ENCODE measurements around the gene SPTBN4.

The SPTBN4 gene

DNA sequence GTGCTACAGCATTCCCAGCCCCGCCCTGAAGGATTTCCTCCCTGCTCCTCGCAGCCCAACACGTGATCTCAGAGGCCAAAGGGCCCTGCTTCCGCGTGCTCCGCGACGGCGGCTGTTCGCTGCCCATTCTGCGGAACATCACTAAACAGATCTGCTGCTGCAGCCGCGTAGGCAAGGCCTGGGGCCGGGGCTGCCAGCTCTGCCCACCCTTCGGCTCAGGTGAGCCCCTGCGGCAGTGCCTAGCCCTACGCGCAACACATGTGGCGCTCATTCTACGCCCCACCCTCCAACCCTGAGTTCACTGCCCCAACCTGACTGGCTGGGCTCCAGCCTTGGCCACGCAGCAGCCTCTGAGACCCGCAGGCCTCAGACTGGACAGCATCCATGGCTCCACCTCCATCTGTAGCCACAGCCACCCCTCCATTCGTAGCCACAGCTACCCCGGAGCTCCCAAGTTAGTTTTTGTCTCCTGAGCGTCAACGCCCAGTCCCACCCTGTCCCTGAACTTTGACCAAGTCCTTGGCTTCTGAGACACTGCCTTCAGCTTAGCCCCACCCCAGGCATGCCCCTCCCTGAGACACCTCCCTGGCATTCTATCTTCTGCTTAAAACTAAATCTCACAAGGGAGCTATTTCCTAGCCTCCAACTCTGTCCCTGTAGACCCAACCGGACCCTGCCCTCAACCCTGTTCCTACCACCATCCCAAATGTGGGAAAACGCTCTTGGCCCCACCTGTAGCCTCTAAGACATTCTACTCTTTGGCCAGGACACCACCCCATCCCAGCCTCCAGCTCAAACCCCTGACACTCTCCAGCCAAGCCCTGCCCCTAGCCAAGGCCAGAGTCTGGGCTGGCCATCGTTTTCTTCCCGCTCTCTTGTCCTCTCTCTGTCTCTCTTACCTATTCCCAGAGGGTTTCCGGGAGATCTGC, 140.8 kb downstream of the SPTBN4 start:
- no peak for DNase-seq

DNA sequence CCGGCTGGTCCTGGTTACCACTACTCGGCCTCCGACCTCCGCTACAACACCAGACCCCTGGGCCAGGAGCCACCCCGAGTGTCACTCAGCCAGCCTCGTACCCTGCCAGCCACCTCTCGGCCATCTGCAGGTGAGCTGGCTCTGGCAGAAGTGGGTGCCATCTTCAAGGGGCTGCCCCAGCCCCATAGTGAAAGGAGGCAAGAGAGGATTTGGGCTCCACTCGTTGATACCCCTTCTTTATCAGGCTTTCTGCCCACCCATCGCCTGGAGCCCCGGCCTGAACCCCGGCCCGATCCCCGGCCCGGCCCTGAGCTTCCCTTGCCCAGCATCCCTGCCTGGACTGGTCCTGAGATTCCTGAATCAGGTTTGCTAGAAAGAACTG, 141.4 kb downstream of the SPTBN4 start:
- no peak for DNase-seq

DNA sequence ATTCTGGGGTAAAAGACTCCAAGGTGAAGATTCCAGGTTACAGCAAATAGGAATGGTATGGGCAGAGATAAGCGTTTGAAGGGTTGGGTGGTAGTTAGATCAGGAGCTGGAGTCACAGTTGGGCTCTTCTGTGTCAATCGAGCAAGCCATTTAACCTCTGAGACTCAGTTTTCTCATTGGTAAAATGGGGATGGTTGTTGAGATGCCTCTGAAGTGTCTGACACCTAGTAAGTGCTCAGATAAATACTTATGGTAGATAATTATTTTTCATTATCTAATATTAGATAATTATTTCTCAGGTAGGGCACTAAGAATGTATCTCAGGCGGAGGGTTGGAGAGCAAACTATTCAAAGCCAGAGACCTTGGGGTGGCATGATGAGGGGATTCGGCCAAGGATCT, 142.2 kb downstream of the SPTBN4 start:
- no peak for DNase-seq

DNA sequence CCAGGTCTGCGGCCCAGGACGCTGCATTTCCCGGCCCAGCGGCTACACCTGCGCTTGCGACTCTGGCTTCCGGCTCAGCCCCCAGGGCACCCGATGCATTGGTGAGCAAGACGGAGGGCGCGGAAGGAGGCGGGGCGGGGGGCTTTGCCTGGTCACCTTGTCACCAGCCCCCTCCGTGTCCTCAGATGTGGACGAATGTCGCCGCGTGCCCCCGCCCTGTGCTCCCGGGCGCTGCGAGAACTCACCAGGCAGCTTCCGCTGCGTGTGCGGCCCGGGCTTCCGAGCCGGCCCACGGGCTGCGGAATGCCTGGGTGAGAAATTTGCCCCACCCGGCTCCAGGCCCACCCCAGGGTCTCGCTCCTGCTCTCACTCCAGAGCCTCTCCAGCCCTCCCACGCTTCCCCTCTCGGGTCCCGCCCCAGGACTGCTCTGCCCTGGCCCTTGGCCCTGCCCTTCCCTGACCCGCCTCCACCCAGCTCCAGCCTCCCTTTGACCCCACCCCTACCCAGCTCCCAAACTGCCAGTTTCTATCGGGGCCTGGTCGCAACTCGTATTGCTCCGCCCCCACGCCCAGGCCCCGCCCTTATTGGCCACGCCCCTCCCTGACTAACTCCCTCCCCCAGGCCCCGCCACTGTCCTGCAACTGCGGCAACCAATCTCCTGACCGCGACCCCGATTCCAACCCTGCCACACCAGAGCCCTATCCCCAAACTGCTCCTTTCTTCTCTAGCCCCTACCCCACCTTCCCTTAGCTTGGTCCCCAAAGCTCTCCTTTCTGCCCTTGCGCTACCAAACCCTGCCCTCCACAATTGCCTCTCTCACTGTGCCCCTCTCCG, 143.0 kb downstream of the SPTBN4 start:
- peak; percentile 94 for DNase-seq

DNA sequence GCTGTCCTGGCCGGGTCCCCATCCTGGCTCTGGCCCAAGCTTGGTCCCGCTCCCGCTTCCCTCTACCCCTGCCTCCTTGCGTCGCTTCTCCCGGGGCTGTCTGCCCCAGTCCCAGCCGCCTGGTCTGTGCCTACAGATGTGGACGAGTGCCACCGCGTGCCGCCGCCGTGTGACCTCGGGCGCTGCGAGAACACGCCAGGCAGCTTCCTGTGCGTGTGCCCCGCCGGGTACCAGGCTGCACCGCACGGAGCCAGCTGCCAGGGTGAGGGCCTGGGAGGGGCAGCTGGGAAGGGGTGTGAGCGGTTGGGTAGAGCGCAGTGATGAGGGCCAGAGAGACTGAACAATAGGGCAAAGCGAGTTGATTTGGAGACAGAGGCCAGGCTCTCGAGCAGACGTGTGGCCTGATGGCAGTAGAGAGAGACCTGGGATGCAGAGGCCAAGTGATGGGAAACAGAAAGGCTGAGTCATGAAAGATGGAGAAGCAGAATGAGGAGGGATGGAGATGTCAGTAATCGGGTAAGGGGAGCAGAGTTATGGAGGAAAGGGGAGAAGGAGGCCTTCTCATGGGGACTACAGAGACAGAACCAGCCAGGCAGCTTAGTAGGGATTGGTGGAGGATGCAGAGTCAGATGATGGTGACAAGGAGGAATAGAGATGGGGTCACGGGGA, 143.7 kb downstream of the SPTBN4 start:
- DNase-seq = peak; percentile 37

DNA sequence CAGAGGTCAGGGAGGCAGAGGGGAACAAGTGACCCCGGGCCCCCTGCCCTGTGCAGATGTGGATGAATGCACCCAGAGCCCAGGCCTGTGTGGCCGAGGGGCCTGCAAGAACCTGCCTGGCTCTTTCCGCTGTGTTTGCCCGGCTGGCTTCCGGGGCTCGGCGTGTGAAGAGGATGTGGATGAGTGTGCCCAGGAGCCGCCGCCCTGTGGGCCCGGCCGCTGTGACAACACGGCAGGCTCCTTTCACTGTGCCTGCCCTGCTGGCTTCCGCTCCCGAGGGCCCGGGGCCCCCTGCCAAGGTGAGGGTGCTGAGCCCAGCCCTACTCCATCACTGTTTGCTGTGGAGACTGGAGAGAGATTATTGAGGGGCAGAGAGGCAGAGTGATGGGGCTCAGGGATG, 144.3 kb downstream of the SPTBN4 start:
- DNase-seq = no peak

DNA sequence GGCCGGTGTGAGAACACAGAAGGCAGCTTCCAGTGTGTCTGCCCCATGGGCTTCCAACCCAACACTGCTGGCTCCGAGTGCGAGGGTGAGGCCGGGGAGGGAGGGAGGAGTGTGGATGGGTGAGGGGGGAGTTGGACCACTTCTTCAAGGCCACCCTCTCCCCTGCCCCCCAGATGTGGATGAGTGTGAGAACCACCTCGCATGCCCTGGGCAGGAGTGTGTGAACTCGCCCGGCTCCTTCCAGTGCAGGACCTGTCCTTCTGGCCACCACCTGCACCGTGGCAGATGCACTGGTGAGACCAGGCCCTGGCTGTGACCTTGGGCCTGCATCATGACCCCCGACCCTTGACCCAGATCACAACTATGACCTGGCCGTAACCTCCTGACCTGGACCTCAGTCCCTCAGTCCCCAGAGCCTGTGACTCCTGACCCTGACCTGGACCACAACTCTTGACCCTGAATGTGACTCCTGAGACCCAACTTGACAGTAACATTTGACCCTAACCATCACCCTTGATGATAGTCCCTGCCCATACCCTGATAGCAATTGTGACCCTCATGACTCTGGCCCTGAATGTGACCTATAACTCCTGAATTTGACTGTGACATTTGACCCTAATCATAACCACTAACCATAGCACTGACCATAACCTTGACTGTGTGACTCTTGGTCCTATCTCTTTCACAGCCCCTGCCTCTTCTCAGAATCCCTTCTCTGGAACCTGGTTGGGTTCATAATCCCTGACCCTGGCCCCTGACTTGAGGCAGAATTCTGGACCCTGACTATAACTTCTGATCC, 145.3 kb downstream of the SPTBN4 start:
- no peak for DNase-seq

DNA sequence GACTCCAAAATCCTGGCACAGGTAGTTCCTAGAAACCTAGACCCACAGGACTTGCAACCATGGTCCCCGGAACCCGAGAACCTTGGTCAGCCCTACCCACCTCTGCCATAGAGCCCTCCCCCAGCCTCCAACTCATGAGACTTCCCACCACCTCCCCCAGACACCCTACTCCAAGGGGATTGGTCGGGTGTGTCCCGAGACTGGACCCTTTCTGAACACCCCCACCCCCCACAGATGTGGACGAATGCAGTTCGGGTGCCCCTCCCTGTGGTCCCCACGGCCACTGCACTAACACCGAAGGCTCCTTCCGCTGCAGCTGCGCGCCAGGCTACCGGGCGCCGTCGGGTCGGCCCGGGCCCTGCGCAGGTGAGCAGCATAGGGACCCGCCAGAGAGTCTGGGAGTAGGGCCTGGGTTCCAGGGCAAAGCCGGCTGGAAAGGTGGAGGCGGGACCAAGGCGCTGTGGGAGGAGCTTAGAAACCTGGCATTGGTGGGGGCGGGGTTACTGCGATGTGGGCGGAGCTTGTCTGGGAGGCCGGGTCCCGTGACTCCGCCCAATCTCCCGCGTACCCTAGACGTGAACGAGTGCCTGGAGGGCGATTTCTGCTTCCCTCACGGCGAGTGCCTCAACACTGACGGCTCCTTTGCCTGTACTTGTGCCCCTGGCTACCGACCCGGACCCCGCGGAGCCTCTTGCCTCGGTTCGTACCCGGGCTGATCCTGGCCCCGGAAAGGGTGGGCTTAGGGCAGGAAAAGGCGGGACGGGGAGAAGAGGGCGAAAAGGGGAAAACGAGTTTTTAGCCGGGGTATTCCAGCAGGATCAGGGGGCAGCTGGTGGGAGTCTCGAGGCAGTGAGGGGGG, 146.3 kb downstream of the SPTBN4 start:
- peak; percentile 57 for DNase-seq

DNA sequence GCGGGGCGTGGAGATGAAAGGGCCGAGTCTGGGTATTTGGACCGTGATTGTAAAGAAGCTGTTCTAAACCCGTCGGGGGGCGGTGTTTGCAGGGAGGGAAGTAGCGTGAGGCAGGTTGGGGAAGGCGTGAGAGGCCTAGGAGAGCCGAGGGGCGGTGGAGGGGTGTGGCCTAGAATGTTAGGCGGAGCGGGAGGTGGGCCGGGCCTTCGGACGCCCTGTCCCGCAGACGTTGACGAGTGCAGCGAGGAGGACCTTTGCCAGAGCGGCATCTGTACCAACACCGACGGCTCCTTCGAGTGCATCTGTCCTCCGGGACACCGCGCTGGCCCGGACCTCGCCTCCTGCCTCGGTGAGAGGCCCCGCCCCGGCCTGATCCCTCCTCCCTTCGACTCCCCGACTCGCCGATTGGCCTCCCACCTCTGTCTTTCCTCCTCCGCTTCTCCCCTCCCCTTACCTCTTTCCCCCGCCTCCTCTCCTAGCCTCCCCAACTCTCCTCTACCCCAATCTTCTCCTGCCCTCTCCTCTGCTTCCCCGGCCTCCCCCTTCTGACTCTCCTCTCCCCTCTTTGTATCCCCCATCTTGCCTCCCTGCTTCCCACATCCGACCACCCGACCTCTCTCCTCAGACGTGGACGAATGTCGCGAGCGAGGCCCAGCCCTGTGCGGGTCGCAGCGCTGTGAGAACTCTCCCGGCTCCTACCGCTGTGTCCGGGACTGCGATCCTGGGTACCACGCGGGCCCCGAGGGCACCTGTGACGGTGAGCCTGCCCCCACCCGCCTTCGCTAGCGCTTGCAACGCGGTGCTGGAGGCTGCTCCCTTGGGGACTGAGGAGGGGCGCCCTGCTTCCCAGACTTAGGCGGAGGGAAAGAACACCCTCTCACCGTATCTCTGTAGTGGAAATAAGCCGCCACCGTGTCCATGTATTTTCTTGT, 147.2 kb downstream of the SPTBN4 start:
- peak; percentile 88 for DNase-seq

DNA sequence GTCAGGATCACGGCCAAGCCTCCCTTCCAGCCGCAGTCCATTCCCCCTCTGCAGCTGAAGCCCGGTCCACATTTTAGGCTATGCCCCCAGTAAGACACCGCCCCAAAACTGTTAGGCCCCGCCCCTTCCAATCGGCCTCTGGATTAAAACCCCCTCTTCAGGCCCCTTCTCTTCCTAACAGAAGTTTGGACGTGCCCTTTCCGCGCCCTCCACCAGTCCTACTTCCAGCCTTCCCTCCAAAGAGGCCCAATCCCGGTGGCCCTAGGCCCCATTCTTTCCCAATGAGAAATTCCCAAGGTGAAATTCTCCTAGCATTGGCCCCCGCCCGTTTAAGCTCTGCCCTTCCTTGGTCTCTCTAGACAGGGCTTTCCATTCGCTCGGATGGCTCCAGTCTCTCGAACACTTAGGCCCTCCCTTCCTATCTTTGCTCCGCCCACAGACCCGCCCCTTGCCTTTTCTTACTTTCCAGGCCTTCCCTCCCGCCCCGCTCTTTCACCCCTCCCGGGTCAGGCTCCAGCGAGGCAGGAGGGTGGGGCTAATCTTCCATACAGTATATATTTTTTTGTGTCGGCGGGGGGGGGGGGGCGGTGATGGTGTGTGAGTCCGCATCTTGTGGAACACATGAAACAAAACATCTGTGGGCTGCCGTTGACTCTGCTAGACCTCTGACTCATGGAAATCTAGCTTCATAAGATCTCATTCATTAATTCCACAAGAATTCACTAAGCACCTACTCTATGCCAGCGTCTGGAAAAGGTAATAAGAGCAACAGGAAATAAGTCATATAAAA, 148.0 kb downstream of the SPTBN4 start:
- DNase-seq = peak; percentile 79

DNA sequence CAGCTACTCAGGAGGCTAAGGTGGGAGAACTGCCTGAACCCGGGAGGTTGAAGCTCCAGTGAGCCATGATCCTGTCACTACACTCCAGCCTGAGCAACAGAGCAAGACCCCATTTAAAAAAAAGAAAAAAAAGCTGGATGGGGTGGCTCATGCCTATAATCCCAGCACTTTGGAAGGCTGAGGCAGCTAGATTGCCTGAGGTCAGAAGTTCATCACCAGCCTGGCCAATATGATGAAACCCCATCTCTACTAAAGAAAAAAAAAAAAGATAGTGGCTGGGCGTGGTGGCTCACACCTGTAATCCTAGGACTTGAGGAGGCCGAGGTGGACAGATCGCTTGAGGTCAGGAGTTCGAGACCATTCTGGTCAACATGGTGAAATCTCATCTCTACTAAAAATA, 149.4 kb downstream of the SPTBN4 start:
- DNase-seq = peak; percentile 5

DNA sequence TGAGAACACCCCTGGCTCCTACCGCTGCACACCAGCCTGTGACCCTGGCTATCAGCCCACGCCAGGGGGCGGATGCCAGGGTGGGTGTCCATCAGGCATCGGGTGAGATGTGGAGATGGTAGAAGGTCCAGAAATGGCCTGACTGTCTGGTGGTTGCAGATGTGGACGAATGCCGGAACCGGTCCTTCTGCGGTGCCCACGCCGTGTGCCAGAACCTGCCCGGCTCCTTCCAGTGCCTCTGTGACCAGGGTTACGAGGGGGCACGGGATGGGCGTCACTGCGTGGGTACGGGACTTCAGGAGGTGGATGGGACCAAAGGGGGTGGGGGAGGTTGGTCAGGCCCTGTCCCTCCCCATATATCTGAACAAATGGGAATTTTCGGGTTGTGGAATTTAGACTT, 150.1 kb downstream of the SPTBN4 start:
- DNase-seq = no peak

DNA sequence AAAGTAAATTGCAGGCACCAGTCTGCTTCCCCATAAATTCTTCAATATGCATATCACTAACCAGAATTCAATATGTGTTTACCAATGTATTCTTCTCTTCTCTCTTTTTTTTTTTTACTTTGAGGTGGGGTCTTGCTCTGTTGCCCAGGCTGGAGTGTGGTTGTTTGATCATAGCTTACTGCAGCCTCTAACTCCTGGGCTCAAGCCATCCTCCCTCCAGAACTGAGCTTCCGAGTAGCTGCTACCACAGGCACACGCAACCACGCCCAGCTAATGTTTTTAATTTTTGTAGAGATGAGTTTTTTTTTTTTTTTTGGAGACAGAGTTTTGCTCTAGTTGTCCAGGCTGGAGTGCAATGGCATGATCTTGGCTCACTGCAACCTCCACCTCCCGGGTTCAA, 151.2 kb downstream of the SPTBN4 start:
- DNase-seq = no peak

DNA sequence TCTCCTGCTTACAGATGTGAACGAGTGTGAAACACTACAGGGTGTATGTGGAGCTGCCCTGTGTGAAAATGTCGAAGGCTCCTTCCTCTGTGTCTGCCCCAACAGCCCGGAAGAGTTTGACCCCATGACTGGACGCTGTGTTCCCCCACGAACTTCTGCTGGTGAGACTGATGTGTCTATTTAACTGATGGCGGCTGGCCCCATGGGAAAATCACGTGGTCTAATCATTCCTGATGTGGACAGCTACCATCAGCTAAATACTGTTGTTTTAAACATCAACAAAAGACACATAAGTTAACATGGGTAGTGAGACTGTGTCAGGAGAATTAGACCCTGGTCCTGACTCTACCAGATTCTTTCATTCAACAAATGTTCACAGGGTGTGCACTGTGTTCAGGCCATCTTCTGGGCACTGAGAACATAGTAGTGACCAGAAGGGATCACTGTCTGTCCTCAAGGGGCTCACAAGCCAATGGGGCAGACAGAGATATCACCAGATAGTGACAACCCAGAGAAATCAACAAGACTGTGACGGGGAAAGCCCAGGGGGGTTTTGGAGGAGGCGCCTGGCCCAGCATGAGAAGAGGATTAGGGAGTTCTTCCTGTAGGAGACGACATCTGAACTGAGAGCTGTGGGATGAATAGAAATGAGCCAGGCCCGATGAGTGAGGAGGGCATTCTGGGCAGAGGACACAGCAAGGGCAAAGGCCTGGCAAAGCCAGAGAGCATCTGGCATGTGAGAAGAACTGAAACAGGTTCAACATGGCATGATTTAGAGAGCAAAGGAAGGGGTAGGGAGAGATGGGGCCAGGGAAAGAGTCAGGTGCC, 152.7 kb downstream of the SPTBN4 start:
- no peak for DNase-seq

DNA sequence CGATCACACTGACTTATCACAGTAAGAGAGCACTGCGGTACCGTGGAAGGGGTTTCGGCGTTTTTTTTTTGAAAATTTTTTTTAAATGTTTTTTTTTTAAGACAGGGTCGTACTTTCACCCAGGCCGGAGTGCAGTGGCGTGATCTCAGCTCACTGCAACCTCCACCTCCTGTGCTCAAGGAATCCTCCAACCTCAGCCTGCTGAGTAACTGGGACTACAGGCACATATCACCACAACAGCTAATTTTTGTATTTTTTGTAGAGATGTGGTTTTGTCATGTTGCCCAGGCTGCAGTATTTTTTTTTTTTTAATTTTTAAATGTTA, 153.3 kb downstream of the SPTBN4 start:
- DNase-seq = no peak

DNA sequence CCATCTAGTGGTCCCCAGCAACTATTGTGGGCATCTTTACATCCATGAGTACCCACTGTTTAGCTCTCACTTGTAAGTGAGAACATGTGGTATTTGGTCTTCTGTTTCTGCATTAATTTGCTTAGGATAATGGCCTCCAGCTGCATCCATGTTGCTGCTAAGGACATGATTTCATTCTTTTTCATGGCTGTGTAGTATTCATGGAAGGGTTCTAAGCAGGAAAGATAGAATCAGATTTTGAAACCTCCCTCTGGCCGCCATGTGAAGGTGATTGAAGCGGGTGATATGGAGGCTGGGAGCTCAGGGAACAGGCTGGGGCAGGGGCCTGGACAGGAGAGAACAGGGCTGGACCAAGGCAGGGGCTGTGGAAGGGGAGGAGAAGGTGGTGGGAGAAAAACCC, 154.5 kb downstream of the SPTBN4 start:
- DNase-seq = no peak

DNA sequence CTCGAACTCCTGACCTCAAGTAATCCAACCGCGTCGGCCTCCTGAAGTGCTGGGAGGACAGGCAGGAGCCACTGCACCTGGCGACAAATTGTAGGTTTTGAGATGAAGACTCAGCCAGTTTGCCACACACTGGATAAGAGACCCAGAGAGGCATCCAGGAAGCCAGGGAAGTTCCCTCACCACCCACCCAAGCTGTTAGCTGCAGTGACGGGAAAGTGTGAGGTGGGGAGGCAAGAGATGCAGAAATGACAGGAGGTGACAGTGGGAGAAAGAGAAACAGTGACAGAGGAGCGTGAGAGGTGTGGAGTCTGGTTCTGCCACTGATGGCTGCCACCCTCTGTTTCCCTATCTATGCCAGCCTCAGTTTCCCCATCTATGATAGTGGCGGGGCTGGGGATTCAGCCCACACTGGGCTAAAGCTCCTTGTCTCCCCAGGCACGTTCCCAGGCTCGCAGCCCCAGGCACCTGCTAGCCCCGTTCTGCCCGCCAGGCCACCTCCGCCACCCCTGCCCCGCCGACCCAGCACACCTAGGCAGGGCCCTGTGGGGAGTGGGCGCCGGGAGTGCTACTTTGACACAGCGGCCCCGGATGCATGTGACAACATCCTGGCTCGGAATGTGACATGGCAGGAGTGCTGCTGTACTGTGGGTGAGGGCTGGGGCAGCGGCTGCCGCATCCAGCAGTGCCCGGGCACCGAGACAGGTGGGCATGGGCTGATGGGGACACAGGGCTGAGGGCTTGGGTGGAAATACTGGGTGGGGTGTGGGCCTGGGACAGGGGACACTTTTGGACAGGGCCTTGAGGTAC, 155.4 kb downstream of the SPTBN4 start:
- no peak for DNase-seq

DNA sequence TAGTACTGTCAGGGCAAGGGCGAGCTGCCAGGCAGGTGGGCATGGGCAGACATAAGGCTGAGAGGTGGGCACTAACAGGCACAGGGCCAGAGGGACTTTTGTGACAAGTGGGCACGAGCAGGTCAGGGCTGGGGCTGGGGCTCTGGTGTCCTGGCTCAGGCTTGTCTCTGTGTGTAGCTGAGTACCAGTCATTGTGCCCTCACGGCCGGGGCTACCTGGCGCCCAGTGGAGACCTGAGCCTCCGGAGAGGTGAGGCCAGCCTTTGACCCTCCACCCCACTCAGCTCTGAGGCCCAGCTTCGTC, 155.9 kb downstream of the SPTBN4 start:
- no peak for DNase-seq

All from MV-4-11 (cell line).